Pons (tissue), 1 donor: ENCODE results near the gene ZNF567.

Experiments used
- DNase-seq: peaks from one replicate; pipeline ENCODE4 v3.0.0-alpha.2; 2016; ENCODE audit warnings: low spot score

ZNF567 gene

DNA sequence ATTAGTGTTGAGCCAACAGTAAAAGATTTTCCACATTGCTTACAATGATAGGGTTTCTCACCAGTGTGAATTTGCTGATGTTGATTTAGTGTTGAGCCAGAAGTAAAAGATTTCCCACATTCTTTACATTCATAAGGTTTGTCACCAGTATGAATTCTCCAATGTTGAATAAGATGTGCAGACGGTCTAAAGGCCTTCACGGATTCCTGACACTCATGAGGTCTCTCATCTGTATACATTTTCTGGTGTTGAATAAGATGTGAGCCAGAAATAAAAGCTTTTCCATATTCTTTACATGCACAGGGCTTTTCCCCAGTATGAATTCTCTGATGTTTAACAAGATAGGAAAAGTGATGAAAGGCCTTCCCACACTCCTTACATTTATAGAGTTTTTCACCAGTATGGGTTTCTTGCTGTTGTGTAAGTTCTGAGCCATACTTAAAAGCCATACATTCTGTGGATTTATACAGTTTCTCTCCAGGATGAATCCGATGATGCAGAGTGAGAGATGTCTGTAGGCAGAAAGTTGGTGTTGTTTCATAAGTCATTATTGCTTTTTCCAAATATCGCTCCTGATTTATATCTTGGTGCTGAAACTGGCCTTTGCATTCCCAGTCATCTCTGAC is 62.8 kb downstream of the ZNF567 start:
- no peak for DNase-seq
